Upper lobe of left lung (tissue), 6 donors: ENCODE data around the gene NLGN2. TPM values are rescaled to one million over a fixed set of nuclear protein-coding genes. Genes with fewer than 3 reads are reported as not detected.

ENCODE experiments used
- ATAC-seq, 2 donors: fragments of 200-7000 bp; cut with Tn5 transposase; one replicate each; pipeline ENCODE4 v1.9.1; 2022; ENCODE audit warnings: mild to moderate bottlenecking in 2 of 2, moderate library complexity in 2 of 2; ENCODE audit not compliant: low FRiP score in 2 of 2
- DNase-seq, 2 donors: peaks; one replicate each; pipeline ENCODE4 v3.0.0-alpha.2; 2019 to 2020
- H3K27ac ChIP-seq, 4 donors: fragments of 200-600 bp; sonication (generic); one replicate each; pipeline ENCODE4 v1.5.1; 2016 to 2019
- H3K27me3 ChIP-seq, 4 donors: fragments of 200-600 bp; sonication (generic); one replicate each; pipeline ENCODE4 v1.5.1; 2017 to 2019
- H3K36me3 ChIP-seq, 4 donors: fragments of 200-600 bp; sonication (generic); one replicate each; pipeline ENCODE4 v1.5.1; 2016 to 2019
- H3K4me1 ChIP-seq, 4 donors: fragments of 200-600 bp; sonication (generic); one replicate each; pipeline ENCODE4 v1.5.1; 2018 to 2019
- H3K4me3 ChIP-seq, 4 donors: fragments of 200-600 bp; sonication (generic); one replicate each; pipeline ENCODE4 v1.5.1; 2017 to 2019; ENCODE audit warnings: mild to moderate bottlenecking in 2 of 4, moderate library complexity in 1 of 4
- H3K9me3 ChIP-seq, 4 donors: fragments of 200-600 bp; sonication (generic); one replicate each; pipeline ENCODE4 v1.5.1; 2018 to 2019
- CTCF ChIP-seq, 6 experiments: fragments of 450-650 bp in 4 of 6; fragments of 200-600 bp in 2 of 6; sonication (generic) in 2 of 6; IDR thresholded peaks; one replicate each; pipeline ENCODE4 v1.5.1; 2016 to 2019; ENCODE audit warnings: antibody characterized with exemption in 6 of 6
- EP300 ChIP-seq, 4 donors: sonication (generic); formaldehyde crosslinking; IDR thresholded peaks; one replicate each; pipeline ENCODE4 v1.5.1; 2017; ENCODE audit warnings: antibody characterized with exemption in 4 of 4, control low read depth in 2 of 4
- POLR2A ChIP-seq, 4 donors: fragments of 450-650 bp; IDR thresholded peaks; one replicate each; pipeline ENCODE4 v1.5.1; 2016 to 2017; ENCODE audit warnings: antibody characterized with exemption in 4 of 4, mild to moderate bottlenecking in 2 of 4
- POLR2AphosphoS5 ChIP-seq, 2 donors: sonication (generic); formaldehyde crosslinking; IDR thresholded peaks; one replicate each; pipeline ENCODE4 v1.5.1; 2017; ENCODE audit warnings: antibody characterized with exemption in 2 of 2
- WGBS, 2 donors: methylation state at CpG; one replicate each; pipeline ENCODE4 v1.1.5; 2017 to 2018; 5-methylcytosine and 5-hydroxymethylcytosine counted together
- total RNA-seq, 6 donors: library from RNA; depleted of rRNA in 4 of 6; stranded (reverse); fragments of >200 nt in 4 of 6; gene quantifications; one replicate each; pipeline versions ENCODE4 v1.1.0 to v1.2.1, GENCODE V29; 2016 to 2021
- donor health status: DM: no; HTN: no; CAD: no; lungs with moderate emphysema.
- donor health status: DM: no; HTN: yes; CAD: no; lungs with severe emphysema.

The NLGN2 gene
- total RNA-seq, 6 donors from 2014 or later, result 3.8 to 16.8 (median 8.9) TPM

- Histone ChIP-seq H3K9me3 (no peaks in the 10 kb centered on the region), H3K27ac (no peak overlapping the region), H3K4me1 (peaks cover 54 to 65% (median 62%) of the 10 kb centered on the region in 4 donors), H3K27me3 (peaks cover 0 to 27% (median 19%) of the 10 kb centered on the region in 4 donors), H3K36me3 (no peaks in the 10 kb centered on the region), H3K4me3 (no peak overlapping the region)
- WGBS, 2 donors, result 8 to 16% methylated on average over 5 to 8 of the region's 12 CpGs
- TF ChIP-seq EP300 (IDR thresholded peaks at IDR 0.05), result no peak
- TF ChIP-seq CTCF (IDR thresholded peaks at IDR 0.05), result no peak
- TF ChIP-seq POLR2AphosphoS5 (IDR thresholded peaks at IDR 0.05), result no peak
- TF ChIP-seq POLR2A (IDR thresholded peaks at IDR 0.05), result no peak
- DNase-seq, result peak in 1 of 2 donors; percentile 80
- no peak for ATAC-seq
Observed at GRCh38 chr17:7440834-7441195, 33.2 kb downstream of the NLGN2 start.

- Histone ChIP-seq H3K9me3 (no peaks in the 10 kb centered on the region), H3K36me3 (no peaks in the 10 kb centered on the region), H3K27ac (no peak overlapping the region), H3K4me3 (no peak overlapping the region), H3K27me3 (peaks cover 0 to 28% (median 19%) of the 10 kb centered on the region in 4 donors), H3K4me1 (peaks cover 50 to 63% (median 59%) of the 10 kb centered on the region in 4 donors)
- TF ChIP-seq CTCF (IDR thresholded peaks at IDR 0.05), result no peak
- TF ChIP-seq EP300 (IDR thresholded peaks at IDR 0.05), result no peak
- TF ChIP-seq POLR2A (IDR thresholded peaks at IDR 0.05), result no peak
- no peak for TF ChIP-seq POLR2AphosphoS5 (IDR thresholded peaks at IDR 0.05)
- ATAC-seq, result no peak
- WGBS, 2 donors, result 56 to 77% methylated on average over 7 of the region's 7 CpGs
- DNase-seq, result no peak
Observed at GRCh38 chr17:7441266-7441665, 33.6 kb downstream of the NLGN2 start.

GRCh38 chr17:7442142-7442541, 34.5 kb downstream of the NLGN2 start:
- DNase-seq, result no peak
- peaks cover 49 to 61% (median 55%) of the 10 kb centered on the region in 4 donors for H3K4me1 ChIP-seq
- H3K9me3 ChIP-seq, result no peaks in the 10 kb centered on the region
- TF ChIP-seq EP300 (IDR thresholded peaks at IDR 0.05), result no peak
- TF ChIP-seq POLR2AphosphoS5 (IDR thresholded peaks at IDR 0.05), result no peak
- no peak for TF ChIP-seq POLR2A (IDR thresholded peaks at IDR 0.05)
- TF ChIP-seq CTCF (IDR thresholded peaks at IDR 0.05), result no peak
- no peak overlapping the region for H3K27ac ChIP-seq
- no peaks in the 10 kb centered on the region for H3K36me3 ChIP-seq
- H3K4me3 ChIP-seq, result no peak overlapping the region
- H3K27me3 ChIP-seq, result peaks cover 0 to 37% (median 24%) of the 10 kb centered on the region in 4 donors
- 90 to 94% methylated on average over 2 of the region's 2 CpGs for WGBS, 2 donors
- ATAC-seq, result no peak

- H3K36me3 ChIP-seq, result no peaks in the 10 kb centered on the region
- H3K4me1 ChIP-seq, result peaks cover 33 to 45% (median 39%) of the 10 kb centered on the region in 4 donors
- TF ChIP-seq CTCF (IDR thresholded peaks at IDR 0.05), result no peak
- H3K27me3 ChIP-seq, result peaks cover 0 to 36% (median 22%) of the 10 kb centered on the region in 4 donors
- no peaks in the 10 kb centered on the region for H3K9me3 ChIP-seq
- no peak overlapping the region for H3K4me3 ChIP-seq
- ATAC-seq (no peak), DNase-seq (no peak)
- WGBS, 2 donors, result 80 to 97% methylated on average over 7 of the region's 7 CpGs
- H3K27ac ChIP-seq, result no peak overlapping the region
Observed at GRCh38 chr17:7443499-7444485, 36.1 kb downstream of the NLGN2 start.
